A549 (cell line): ENCODE data around the gene UGT2B15. TPM values are rescaled to one million over a fixed set of nuclear protein-coding genes. Genes with fewer than 3 reads are reported as not detected.
"Not testable (repeated sequence)": the region's sequence is repeated elsewhere in the genome, so short reads cannot be mapped to it uniquely, and the experiment has no call there.

Experiments
- ATAC-seq, 2 experiments: fragments of 200-7000 bp in 1 of 2; fragments of >200 bp in 1 of 2; cut with Nextera tagmentation in 1 of 2; cut with Tn5 transposase in 1 of 2; 3 replicates each; pipeline versions ENCODE4 v1.8.0 to v1.9.1; 2018 to 2020; ENCODE audit warnings: mild to moderate bottlenecking in 1 of 2, moderate library complexity in 1 of 2
- CTCF ChIA-PET: fragments of 300-600 bp; sonication (Branson Sonifier 250); formaldehyde crosslinking; extraction: SDS; loops from one replicate; lab custom pipeline; 2021; ENCODE audit warnings: antibody characterized with exemption, inconsistent platforms; lab: Yijun Ruan, JAX
- POLR2A ChIA-PET: fragments of 350-600 bp; formaldehyde crosslinking; extraction: SDS; loops from one replicate; lab custom pipeline; 2021; ENCODE audit warnings: antibody characterized with exemption, inconsistent platforms; lab: Yijun Ruan, JAX
- DNase-seq, 2 experiments: peaks; one replicate each; pipeline versions ENCODE4 v3.0.0 to v3.0.0-alpha.2; 2011 to 2016; ENCODE audit warnings: low read depth in 1 of 2, low spot score in 1 of 2
- FAIRE-seq: peaks from 2 replicates; lab custom pipeline; 2011; peaks lifted over from hg19 to GRCh38; lab: Jason Lieb, UNC
- H3K27ac ChIP-seq, 2 experiments: fragments of >200 bp; sonication (Bioruptor Twin); formaldehyde crosslinking; 3 replicates each; pipeline ENCODE4 v1.5.1; 2016 to 2017
- H3K4me1 ChIP-seq: fragments of >200 bp; sonication (Bioruptor Twin); formaldehyde crosslinking; 3 replicates; pipeline ENCODE4 v1.6.1; 2016
- H3K4me2 ChIP-seq: fragments of >200 bp; sonication (Bioruptor Twin); formaldehyde crosslinking; 3 replicates; pipeline ENCODE4 v1.6.1; 2016
- H3K4me3 ChIP-seq: fragments of >200 bp; sonication (Bioruptor Twin); formaldehyde crosslinking; 3 replicates; pipeline ENCODE4 v1.5.1; 2016
- H3K9me3 ChIP-seq: fragments of >200 bp; sonication (Bioruptor Twin); formaldehyde crosslinking; 3 replicates; pipeline ENCODE4 v1.6.1; 2016
- BHLHE40 ChIP-seq: IDR thresholded peaks from 2 replicates; pipeline ENCODE4 v1.6.1; 2012; ENCODE audit warnings: low read depth, low read length, inconsistent platforms
- CBX8 ChIP-seq: fragments of 200-600 bp; sonication (generic); IDR thresholded peaks from 2 replicates; pipeline ENCODE4 v1.6.1; 2016
- CEBPB ChIP-seq, 2 experiments: fragments of >200 bp in 1 of 2; sonication (Bioruptor Twin) in 1 of 2; formaldehyde crosslinking in 1 of 2; IDR thresholded peaks; 2 replicates each; pipeline ENCODE4 v1.6.1; 2012 to 2016
- CHD4 ChIP-seq: fragments of 200-600 bp; sonication (generic); IDR thresholded peaks from 2 replicates; pipeline ENCODE4 v1.6.1; 2016; ENCODE audit warnings: antibody characterized with exemption, mild to moderate bottlenecking, borderline replicate concordance
- EHF ChIP-seq: fragments of 250-450 bp; sonication (Bioruptor Pico); IDR thresholded peaks from 2 replicates; pipeline ENCODE4 v1.5.0; 2020; ENCODE audit warnings: mild to moderate bottlenecking
- EP300 ChIP-seq, 2 experiments: fragments of >200 bp; sonication (Bioruptor Twin); formaldehyde crosslinking; IDR thresholded peaks; 2 replicates in 1 of 2; 3 replicates in 1 of 2; pipeline ENCODE4 v1.6.1; 2016 to 2017
- FOSL2 ChIP-seq, 2 experiments: fragments of 450-650 bp in 1 of 2; fragments of >200 bp in 1 of 2; sonication (Bioruptor Twin) in 1 of 2; formaldehyde crosslinking; IDR thresholded peaks; 2 replicates each; pipeline versions ENCODE4 v1.5.0 to v1.6.1; 2016 to 2020; ENCODE audit warnings: mild to moderate bottlenecking in 1 of 2, moderate library complexity in 1 of 2
- GATA3 ChIP-seq: IDR thresholded peaks from 2 replicates; pipeline ENCODE4 v1.6.1; 2012; ENCODE audit warnings: borderline replicate concordance
- HMGXB4 ChIP-seq: fragments of 250-450 bp; sonication (Bioruptor Pico); IDR thresholded peaks from 2 replicates; pipeline ENCODE4 v1.5.0; 2021; ENCODE audit warnings: mild to moderate bottlenecking, moderate library complexity, borderline replicate concordance
- HOXB5 ChIP-seq: fragments of 250-450 bp; sonication (Bioruptor Pico); IDR thresholded peaks from 2 replicates; pipeline ENCODE4 v1.5.0; 2020; ENCODE audit warnings: mild to moderate bottlenecking, moderate library complexity
- JUNB ChIP-seq: fragments of >200 bp; sonication (Bioruptor Twin); formaldehyde crosslinking; IDR thresholded peaks from 2 replicates; pipeline ENCODE4 v1.6.1; 2016
- MAFK ChIP-seq: fragments of 450-650 bp; IDR thresholded peaks from 2 replicates; pipeline ENCODE4 v1.6.1; 2014; ENCODE audit not compliant: partially characterized antibody
- MAZ ChIP-seq: fragments of 150-350 bp; IDR thresholded peaks from 2 replicates; pipeline ENCODE4 v1.6.1; 2014; ENCODE audit warnings: antibody characterized with exemption, low read depth, low read length, borderline replicate concordance
- NR3C1 ChIP-seq: fragments of >200 bp; sonication (Bioruptor Twin); formaldehyde crosslinking; IDR thresholded peaks from 3 replicates; pipeline ENCODE4 v1.6.1; 2017
- RAD21 ChIP-seq, 2 experiments: fragments of >200 bp in 1 of 2; sonication (Bioruptor Twin) in 1 of 2; formaldehyde crosslinking in 1 of 2; IDR thresholded peaks in 1 of 2; conservative IDR thresholded peaks in 1 of 2; 2 replicates in 1 of 2; 3 replicates in 1 of 2; pipeline ENCODE4 v1.6.1; 2012 to 2018; ENCODE audit warnings: inconsistent platforms in 1 of 2
- RCOR1 ChIP-seq: fragments of 150-350 bp; IDR thresholded peaks from 2 replicates; pipeline ENCODE4 v1.6.1; 2014; ENCODE audit warnings: antibody characterized with exemption, low read length, low read depth
- RNF2 ChIP-seq: fragments of 200-600 bp; sonication (generic); IDR thresholded peaks from 2 replicates; pipeline ENCODE4 v1.6.1; 2016; ENCODE audit warnings: low read depth, mild to moderate bottlenecking, antibody characterized with exemption, moderate library complexity, borderline replicate concordance
- SMC3 ChIP-seq: fragments of >200 bp; sonication (Bioruptor Twin); formaldehyde crosslinking; IDR thresholded peaks from 3 replicates; pipeline ENCODE4 v1.6.1; 2018; ENCODE audit warnings: inconsistent platforms
- SREBF2 ChIP-seq: fragments of 450-650 bp; IDR thresholded peaks from 2 replicates; pipeline ENCODE4 v1.6.1; 2014; ENCODE audit warnings: mild to moderate bottlenecking, moderate library complexity
- ZC3H11A ChIP-seq: fragments of 450-650 bp; IDR thresholded peaks from 2 replicates; pipeline ENCODE4 v1.6.1; 2014; ENCODE audit warnings: antibody characterized with exemption, mild to moderate bottlenecking
- WGBS: methylation state at CpG from one replicate; pipeline ENCODE4 v1.1.6; 2017; ENCODE audit errors: missing lambda C conversion rate; 5-methylcytosine and 5-hydroxymethylcytosine counted together
- polyA minus RNA-seq: library from RNA; depleted of rRNA, polyadenylated mRNA; stranded (reverse); fragments of >200 nt; gene quantifications from 2 replicates; pipeline ENCODE4 v1.2.3, GENCODE V29; 2011; rRNA and poly(A)+ RNA removed
- polyA plus RNA-seq, 4 experiments: library from polyadenylated mRNA; depleted of rRNA in 3 of 4; stranded (reverse); fragments of >200 nt; fragmentation: RNase III in 1 of 4; extraction: RNeasy Plus Mini Kit Qiagen cat#74134 plus additional on column Dnase treatment in 1 of 4; gene quantifications; 2 replicates in 3 of 4; 3 replicates in 1 of 4; pipeline ENCODE4 v1.2.3, GENCODE V29; 2011 to 2017
- TF ChIP-seq, protein P1 (sequence below): IDR thresholded peaks from 2 replicates; pipeline ENCODE4 v1.6.1; 2012

The UGT2B15 gene
- 0.80 and 1.0 TPM in 2 replicates for polyA plus RNA-seq (2011; rRNA removed)
- polyA plus RNA-seq (2012; cell fraction: cytosol; rRNA removed): 0.03 TPM in 2 replicates
- polyA plus RNA-seq (2012; cell fraction: nucleus; rRNA removed): 0.04 TPM in 1 of 2 replicates, not detected in the other
- 0.07 to 0.09 TPM (median 0.08 TPM) in 3 replicates for polyA plus RNA-seq (2017; fragmentation: RNase III; extraction: RNeasy Plus Mini Kit Qiagen cat#74134 plus additional on column Dnase treatment)
- 0.10 and 0.29 TPM in 2 replicates for polyA minus RNA-seq

GRCh38 chr4:68670479-68670939, at the start of gene UGT2B15:
UGT2B15 (minus strand) TSS chr4:68670652; CDS start chr4:68670618, 34 bp downstream.
- 9% methylated on average over 1 of the region's 1 CpG for WGBS
- CTCF ChIA-PET; H3K4me3 ChIP-seq; POLR2A ChIA-PET; H3K9me3 ChIP-seq; TF ChIP-seq FOSL2 (IDR thresholded peaks at IDR 0.05): not testable (repeated sequence)
- ATAC-seq (peak; percentile 13 to 80; a peak in 4 of 6 replicates), DNase-seq (peak in 1 of 2 experiments; percentile 67), FAIRE-seq (peak; percentile 18)
- peak; percentile 15; the same call in 1 of the 3 replicates for TF ChIP-seq SMC3
- TF ChIP-seq MAFK: peak; percentile 14
- peak; percentile 28 to 76; a peak in 3 of 4 replicates for TF ChIP-seq CEBPB (IDR thresholded peaks at IDR 0.05)
- TF ChIP-seq GATA3: peak; percentile 82
- TF ChIP-seq FOSL2 (CRISPR knock-in tag; IDR thresholded peaks at IDR 0.05): peak; percentile 32; the same call in 1 of the 2 replicates
- TF ChIP-seq EP300 (IDR thresholded peaks at IDR 0.05): peak in 1 of 2 experiments; percentile 19; a peak in 1 of 5 replicates
- H3K27ac ChIP-seq: peak within 1 kb of the TSS; percentile 67 to 68
- H3K4me2 ChIP-seq: peak within 1 kb of the TSS; percentile 57
- peaks cover 15% of the 10 kb centered on the region for H3K4me1 ChIP-seq

GRCh38 chr4:68719075-68719473, 48.6 kb upstream of the UGT2B15 start:
- Histone ChIP-seq H3K4me1 (no peaks in the 10 kb centered on the region), H3K9me3 (peaks cover 2% of the 10 kb centered on the region; the same call in 1 of the 3 replicates), H3K27ac (no peak overlapping the region), H3K4me2 (no peak overlapping the region), H3K4me3 (no peak overlapping the region)
- ChIA-PET CTCF (no interaction called here), POLR2A (no interaction called here)
- WGBS: 57% methylated on average over 2 of the region's 2 CpGs
- TF ChIP-seq EHF (CRISPR knock-in tag) (no peak), RNF2 (no peak), GATA3 (no peak), EP300 (IDR thresholded peaks at IDR 0.05) (no peak), CBX8 (no peak), MAZ (no peak), HOXB5 (CRISPR knock-in tag) (no peak)
- ATAC-seq: no peak
- DNase-seq: no peak
- no peak for FAIRE-seq

DNA sequence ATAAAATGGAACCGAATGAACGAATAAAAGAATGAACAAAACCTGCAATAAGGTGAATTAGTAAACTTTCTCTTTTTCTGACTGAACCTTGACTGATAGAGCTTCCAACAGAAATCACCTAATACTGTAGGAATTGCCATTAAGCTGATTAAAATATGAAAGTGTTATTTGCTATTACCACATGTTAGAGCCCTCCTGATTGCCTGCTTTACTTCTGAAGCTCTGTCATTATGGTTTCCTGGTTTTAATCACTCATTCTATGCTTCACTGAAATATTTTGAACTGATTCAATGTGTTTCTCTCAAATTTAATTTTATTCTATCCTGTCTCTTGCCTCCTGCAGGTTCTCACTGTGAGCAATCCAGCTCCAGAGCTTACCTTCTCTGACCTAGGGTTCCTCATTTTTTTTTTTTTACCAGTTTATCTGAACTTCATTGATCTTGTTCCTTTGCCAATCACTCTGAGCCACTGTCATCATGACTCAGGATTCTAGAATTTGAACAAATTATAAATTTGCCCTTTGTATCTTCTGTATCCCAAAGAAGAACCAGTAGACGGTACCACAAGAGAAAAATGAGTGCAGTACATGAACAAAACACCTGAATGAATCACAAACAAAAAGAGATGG, 48.1 kb upstream of the UGT2B15 start:
- 89% methylated on average over 3 of the region's 3 CpGs for WGBS
- no peak for FAIRE-seq
- CTCF ChIA-PET: no interaction called here
- Histone ChIP-seq H3K27ac (no peak overlapping the region), H3K4me1 (no peaks in the 10 kb centered on the region), H3K9me3 (peaks cover 2% of the 10 kb centered on the region; the same call in 1 of the 3 replicates)
- TF ChIP-seq BHLHE40 (no peak), HMGXB4 (no peak), CHD4 (no peak)
- TF ChIP-seq, all 56 proteins: peak for 0
- DNase-seq (no peak), ATAC-seq (no peak)
- POLR2A ChIA-PET: no interaction called here
- H3K4me3 ChIP-seq: no peak overlapping the region
- H3K4me2 ChIP-seq: no peak overlapping the region

- H3K4me3 ChIP-seq: no peak overlapping the region
- 82% methylated on average over 1 of the region's 1 CpG for WGBS
- ATAC-seq: no peak
- no peaks in the 10 kb centered on the region for H3K4me1 ChIP-seq
- no peak for FAIRE-seq
- H3K4me2 ChIP-seq: no peak overlapping the region
- TF ChIP-seq RNF2 (no peak), CHD4 (no peak), NR3C1 (no peak), SREBF2 (no peak), RCOR1 (no peak), MAFK (no peak), RAD21 (conservative IDR thresholded peaks at IDR 0.05 in 1 of 2, IDR thresholded peaks at IDR 0.05 in 1 of 2) (no peak), GATA3 (no peak), ZC3H11A (no peak), JUNB (no peak)
- TF ChIP-seq, protein P1, sequence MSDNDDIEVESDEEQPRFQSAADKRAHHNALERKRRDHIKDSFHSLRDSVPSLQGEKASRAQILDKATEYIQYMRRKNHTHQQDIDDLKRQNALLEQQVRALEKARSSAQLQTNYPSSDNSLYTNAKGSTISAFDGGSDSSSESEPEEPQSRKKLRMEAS: no peak
- no peak overlapping the region for H3K27ac ChIP-seq
- H3K9me3 ChIP-seq: peaks cover 2% of the 10 kb centered on the region; the same call in 1 of the 3 replicates
- ChIA-PET CTCF (no interaction called here), POLR2A (no interaction called here)
- no peak for DNase-seq
These were observed 47.5 kb upstream of the UGT2B15 start for GRCh38 chr4:68717999-68718398.
